Lower lobe of right lung (tissue), 2 donors: ENCODE results near the gene ROGDI. TPM values are rescaled to one million over a fixed set of nuclear protein-coding genes. Genes with fewer than 3 reads are reported as not detected.

Experiments
- ATAC-seq, 2 donors: fragments of 200-7000 bp; cut with Tn5 transposase; one replicate each; pipeline ENCODE4 v1.9.1; 2020 to 2022; ENCODE audit warnings: mild to moderate bottlenecking in 2 of 2, moderate library complexity in 2 of 2
- DNase-seq: peaks from one replicate; pipeline ENCODE4 v3.0.0-alpha.2; 2020
- H3K27ac ChIP-seq: fragments of 200-600 bp; one replicate; pipeline ENCODE4 v1.8.0; 2022
- H3K27me3 ChIP-seq: fragments of 200-600 bp; one replicate; pipeline ENCODE4 v1.8.0; 2022; ENCODE audit warnings: low read depth
- H3K36me3 ChIP-seq: fragments of 200-600 bp; one replicate; pipeline ENCODE4 v1.8.0; 2022; ENCODE audit warnings: mild to moderate bottlenecking
- H3K4me1 ChIP-seq: fragments of 200-600 bp; one replicate; pipeline ENCODE4 v1.8.0; 2022
- H3K4me3 ChIP-seq: fragments of 200-600 bp; one replicate; pipeline ENCODE4 v1.8.0; 2022; ENCODE audit warnings: mild to moderate bottlenecking
- H3K9me3 ChIP-seq: fragments of 200-600 bp; one replicate; pipeline ENCODE4 v1.8.0; 2022
- intact Hi-C: fragments of 100-400 bp; cut with DNase I; formaldehyde crosslinking; loops from one replicate; pipeline ENCODE4 v1.11.0; 2022
- total RNA-seq: library from RNA; stranded (reverse); fragmentation: NEBNext Ultra II Directional; extraction: Animal tissue kit (Norgen Biotek cat#: 25700); gene quantifications from one replicate; pipeline ENCODE4 v1.2.1, GENCODE V29; 2021
- TF ChIP-seq, protein P1 (sequence below): fragments of 200-600 bp; IDR thresholded peaks from one replicate; pipeline ENCODE4 v1.8.0; 2022; ENCODE audit warnings: antibody characterized with exemption, mild to moderate bottlenecking
- donor health status: DM: no; HTN: yes; CAD: no; lungs with severe emphysema.

ROGDI gene
- total RNA-seq, 1 donor from 2014 or later = 24.9 TPM

DNA sequence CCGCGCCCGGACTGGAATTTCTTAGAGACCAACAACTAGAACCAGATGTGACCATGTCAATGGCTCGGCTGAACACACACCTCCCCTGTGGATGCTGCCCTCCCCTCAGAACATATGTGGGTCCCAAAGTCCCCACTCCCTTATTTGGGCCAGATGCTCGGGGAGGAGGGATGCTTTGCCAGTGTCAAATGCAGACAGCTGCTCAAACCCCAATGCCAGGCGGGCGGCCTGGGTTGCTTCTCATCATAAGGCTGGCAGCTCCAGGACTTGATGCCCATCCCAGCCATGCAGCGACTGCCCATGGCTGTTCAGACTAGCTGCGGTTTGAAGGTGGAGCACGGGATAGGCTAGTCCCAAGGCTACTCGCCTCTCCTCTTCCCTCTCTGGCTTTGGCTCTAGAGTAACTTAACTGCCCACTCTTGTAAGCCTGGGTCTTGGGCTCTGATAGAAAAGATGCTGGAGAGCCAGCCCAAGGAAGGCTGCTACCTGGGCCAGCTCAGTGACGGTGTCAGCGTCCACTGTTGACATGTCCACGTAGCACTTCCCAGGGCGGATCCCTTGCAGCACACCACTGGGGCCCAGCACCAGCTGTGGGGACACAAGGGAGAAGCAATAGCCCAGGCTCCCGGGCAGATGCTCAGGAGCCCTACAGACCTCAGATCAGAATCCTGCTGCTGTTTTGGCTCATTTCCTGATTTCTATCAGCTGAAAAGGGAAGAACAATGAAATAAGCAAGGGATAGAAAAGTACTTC is 11.0 kb upstream of the ROGDI start:
- Histone ChIP-seq H3K27me3 (no peaks in the 10 kb centered on the region), H3K9me3 (no peaks in the 10 kb centered on the region), H3K4me3 (no peak overlapping the region), H3K27ac (no peak overlapping the region), H3K4me1 (no peaks in the 10 kb centered on the region), H3K36me3 (peaks cover 100% of the 10 kb centered on the region)
- ATAC-seq = no peak
- TF ChIP-seq, protein P1, sequence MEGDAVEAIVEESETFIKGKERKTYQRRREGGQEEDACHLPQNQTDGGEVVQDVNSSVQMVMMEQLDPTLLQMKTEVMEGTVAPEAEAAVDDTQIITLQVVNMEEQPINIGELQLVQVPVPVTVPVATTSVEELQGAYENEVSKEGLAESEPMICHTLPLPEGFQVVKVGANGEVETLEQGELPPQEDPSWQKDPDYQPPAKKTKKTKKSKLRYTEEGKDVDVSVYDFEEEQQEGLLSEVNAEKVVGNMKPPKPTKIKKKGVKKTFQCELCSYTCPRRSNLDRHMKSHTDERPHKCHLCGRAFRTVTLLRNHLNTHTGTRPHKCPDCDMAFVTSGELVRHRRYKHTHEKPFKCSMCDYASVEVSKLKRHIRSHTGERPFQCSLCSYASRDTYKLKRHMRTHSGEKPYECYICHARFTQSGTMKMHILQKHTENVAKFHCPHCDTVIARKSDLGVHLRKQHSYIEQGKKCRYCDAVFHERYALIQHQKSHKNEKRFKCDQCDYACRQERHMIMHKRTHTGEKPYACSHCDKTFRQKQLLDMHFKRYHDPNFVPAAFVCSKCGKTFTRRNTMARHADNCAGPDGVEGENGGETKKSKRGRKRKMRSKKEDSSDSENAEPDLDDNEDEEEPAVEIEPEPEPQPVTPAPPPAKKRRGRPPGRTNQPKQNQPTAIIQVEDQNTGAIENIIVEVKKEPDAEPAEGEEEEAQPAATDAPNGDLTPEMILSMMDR = no peak
- no peak for DNase-seq
- intact Hi-C loops = no loop called here

GRCh38 chr16:4811773-4812172 is 9.3 kb upstream of the ROGDI start:
- no peak overlapping the region for H3K4me3 ChIP-seq
- intact Hi-C loops = no loop called here
- DNase-seq (no peak), ATAC-seq (peak in 1 of 2 donors; percentile 15)
- TF ChIP-seq, protein P1 = no peak
- H3K4me1 ChIP-seq = no peaks in the 10 kb centered on the region
- no peak overlapping the region for H3K27ac ChIP-seq
- peaks cover 99% of the 10 kb centered on the region for H3K36me3 ChIP-seq
- H3K27me3 ChIP-seq = no peaks in the 10 kb centered on the region
- H3K9me3 ChIP-seq = no peaks in the 10 kb centered on the region

GRCh38 chr16:4811242-4811641 is 8.8 kb upstream of the ROGDI start:
- ATAC-seq = peak in 1 of 2 donors; percentile 23
- Histone ChIP-seq H3K4me1 (no peaks in the 10 kb centered on the region), H3K36me3 (peaks cover 99% of the 10 kb centered on the region), H3K27ac (no peak overlapping the region), H3K4me3 (no peak overlapping the region), H3K27me3 (no peaks in the 10 kb centered on the region), H3K9me3 (no peaks in the 10 kb centered on the region)
- no peak for DNase-seq
- TF ChIP-seq, protein P1 = no peak
- intact Hi-C loops = no loop called here

- H3K4me3 ChIP-seq = no peak overlapping the region
- intact Hi-C loops = no loop called here
Observed at GRCh38 chr16:4806280-4806679, 3.8 kb upstream of the ROGDI start.

DNA sequence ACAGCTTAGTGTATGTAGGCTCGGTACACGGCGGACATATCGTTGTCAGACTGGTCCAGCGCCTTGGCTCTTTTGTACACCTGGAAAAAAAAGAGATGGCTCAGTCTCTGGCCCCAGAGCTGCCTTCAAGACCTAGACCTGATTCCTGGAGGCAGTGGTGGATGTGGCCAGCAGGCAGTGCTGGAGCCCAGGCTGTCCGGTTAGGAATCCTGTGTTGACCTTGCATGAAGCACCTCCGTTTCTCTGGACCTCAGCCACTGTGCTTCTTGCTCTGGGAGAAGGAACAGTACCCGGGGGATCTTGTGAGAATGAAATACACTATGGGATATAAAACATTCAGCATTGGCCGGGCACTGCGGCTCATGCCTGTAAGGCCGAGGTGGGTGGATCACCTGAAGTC is 2.8 kb upstream of the ROGDI start:
- TF ChIP-seq, protein P1 = no peak
- H3K4me1 ChIP-seq = peaks cover 27% of the 10 kb centered on the region
- DNase-seq (no peak), ATAC-seq (no peak)
- no peak overlapping the region for H3K4me3 ChIP-seq
- H3K9me3 ChIP-seq = no peaks in the 10 kb centered on the region
- H3K27me3 ChIP-seq = no peaks in the 10 kb centered on the region
- intact Hi-C loops = no loop called here
- H3K36me3 ChIP-seq = peaks cover 58% of the 10 kb centered on the region
- H3K27ac ChIP-seq = no peak overlapping the region

More at GRCh38 chr16:4806280-4806679, 3.8 kb upstream of the ROGDI start:
- Histone ChIP-seq H3K36me3 (peaks cover 69% of the 10 kb centered on the region), H3K9me3 (no peaks in the 10 kb centered on the region), H3K27ac (no peak overlapping the region), H3K27me3 (no peaks in the 10 kb centered on the region), H3K4me1 (peaks cover 17% of the 10 kb centered on the region)
- ATAC-seq (no peak), DNase-seq (no peak)
- TF ChIP-seq, protein P1 = no peak
